GM10248 (cell line): ENCODE data around the gene CEP131.
A peak's percentile ranks its signal among the peaks of the same experiment; 100 is the strongest.

Experiments used
- CTCF ChIA-PET: fragments of 300-600 bp; sonication (Branson Sonifier 250); formaldehyde crosslinking; extraction: SDS; loops from one replicate; lab custom pipeline; 2021; ENCODE audit warnings: antibody characterized with exemption; lab: Yijun Ruan, JAX
- POLR2A ChIA-PET: fragments of 350-650 bp; sonication (Branson Sonifier 250); formaldehyde crosslinking; extraction: SDS; loops from one replicate; lab custom pipeline; 2020; ENCODE audit warnings: antibody characterized with exemption; lab: Yijun Ruan, JAX
- DNase-seq: peaks from one replicate; pipeline ENCODE4 v3.0.0; 2012; ENCODE audit errors: extremely low spot score
- TF ChIP-seq, protein P1 (sequence below): IDR thresholded peaks from 2 replicates; pipeline ENCODE4 v1.5.1; 2012; ENCODE audit warnings: mild to moderate bottlenecking, low read depth; ENCODE audit errors: extremely low read depth, missing control alignments, control extremely low read depth

CEP131 gene

DNA sequence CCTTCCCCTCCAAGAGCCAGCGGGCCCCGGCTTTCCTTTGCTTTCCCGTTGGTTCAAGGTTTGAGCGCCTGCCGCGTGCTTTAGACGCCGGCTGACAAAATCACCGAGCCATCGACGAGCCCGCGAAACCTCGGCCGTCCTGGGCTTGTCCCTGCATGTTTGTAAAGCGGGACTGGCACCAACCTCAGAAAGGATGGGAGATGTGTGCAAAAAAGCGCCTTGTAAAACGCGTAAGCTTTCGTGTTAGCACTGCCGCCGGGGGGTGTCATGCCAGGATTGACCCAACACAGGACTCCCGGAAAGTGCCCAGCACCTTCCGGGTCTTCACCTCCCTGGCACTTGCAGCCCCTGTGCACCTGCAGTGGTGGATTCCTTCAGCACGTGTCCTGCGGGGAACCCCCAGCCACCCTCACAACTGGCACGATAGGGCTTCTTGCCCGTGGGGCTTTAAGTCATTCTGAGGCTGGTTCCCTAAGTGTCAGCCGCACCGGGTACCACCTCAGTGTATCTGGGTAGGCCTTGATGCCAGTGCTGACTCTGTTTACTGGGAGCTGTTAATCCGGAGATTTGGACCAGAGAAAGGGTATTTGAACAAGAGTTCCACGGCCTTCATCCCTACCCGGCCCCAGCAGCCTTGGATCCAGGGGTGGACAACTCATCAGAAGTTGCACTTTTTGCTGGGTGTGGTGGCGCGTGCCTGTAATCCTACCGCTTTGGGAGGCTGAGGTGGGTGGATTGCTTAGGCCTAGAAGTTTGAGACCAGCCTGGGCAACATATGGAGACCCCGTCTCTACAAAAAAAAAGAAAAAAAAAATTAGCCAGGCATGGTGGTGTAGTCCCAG is 17.2 kb upstream of the CEP131 start:
- CTCF ChIA-PET, result interaction anchor here (0.7 to 5.0 kb wide), 9 partner anchors 10 to 245 kb away, joined by 3 to 39 read pairs (median 3); partner anchors contain the start of gene CEP131
- POLR2A ChIA-PET, result no interaction called here
- TF ChIP-seq, protein P1, sequence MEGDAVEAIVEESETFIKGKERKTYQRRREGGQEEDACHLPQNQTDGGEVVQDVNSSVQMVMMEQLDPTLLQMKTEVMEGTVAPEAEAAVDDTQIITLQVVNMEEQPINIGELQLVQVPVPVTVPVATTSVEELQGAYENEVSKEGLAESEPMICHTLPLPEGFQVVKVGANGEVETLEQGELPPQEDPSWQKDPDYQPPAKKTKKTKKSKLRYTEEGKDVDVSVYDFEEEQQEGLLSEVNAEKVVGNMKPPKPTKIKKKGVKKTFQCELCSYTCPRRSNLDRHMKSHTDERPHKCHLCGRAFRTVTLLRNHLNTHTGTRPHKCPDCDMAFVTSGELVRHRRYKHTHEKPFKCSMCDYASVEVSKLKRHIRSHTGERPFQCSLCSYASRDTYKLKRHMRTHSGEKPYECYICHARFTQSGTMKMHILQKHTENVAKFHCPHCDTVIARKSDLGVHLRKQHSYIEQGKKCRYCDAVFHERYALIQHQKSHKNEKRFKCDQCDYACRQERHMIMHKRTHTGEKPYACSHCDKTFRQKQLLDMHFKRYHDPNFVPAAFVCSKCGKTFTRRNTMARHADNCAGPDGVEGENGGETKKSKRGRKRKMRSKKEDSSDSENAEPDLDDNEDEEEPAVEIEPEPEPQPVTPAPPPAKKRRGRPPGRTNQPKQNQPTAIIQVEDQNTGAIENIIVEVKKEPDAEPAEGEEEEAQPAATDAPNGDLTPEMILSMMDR, result no peak
- peak; percentile 50 for DNase-seq

- ChIA-PET CTCF (interaction anchor here (0.6 to 5.0 kb wide), 11 partner anchors 9 to 246 kb away, joined by 3 to 39 read pairs (median 3); partner anchors contain the start of gene CEP131), POLR2A (interaction anchor here (0.6 to 1.4 kb wide), 2 partner anchors 16 to 1418 kb away, joined by 6 read pairs; partner anchors contain the start of gene CEP131)
- peak; percentile 100 for DNase-seq
- TF ChIP-seq, protein P1, result no peak
Measured at GRCh38 chr17:81238815-81239713, 16.3 kb upstream of the CEP131 start, which contains the start of the genes NDUFAF8 and TEPSIN. Gene NDUFAF8 (plus strand): TSS chr17:81239318. CDS start chr17:81239364, 46 bp downstream. Gene TEPSIN (minus strand): TSS chr17:81239055. CDS start chr17:81239033, 22 bp downstream.

DNA sequence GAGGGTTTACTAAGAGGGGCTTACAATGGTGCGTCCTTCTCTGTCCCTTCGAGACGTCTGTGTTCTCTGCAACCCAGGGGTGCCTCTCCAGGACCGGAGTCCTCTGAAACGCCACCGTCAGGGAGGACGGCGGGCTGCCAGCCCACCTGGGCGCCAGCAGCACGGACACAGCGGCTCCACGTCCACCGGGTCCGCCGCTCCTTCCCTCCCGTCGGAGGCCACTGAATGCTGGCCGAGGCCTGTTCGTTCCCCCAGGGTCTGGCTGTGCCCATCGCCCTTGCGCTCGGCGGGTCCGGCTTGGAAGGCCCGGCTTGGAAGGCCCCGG is 15.7 kb upstream of the CEP131 start:
- TF ChIP-seq, protein P1, result no peak
- no peak for DNase-seq
- ChIA-PET CTCF (interaction anchor here (0.6 to 5.0 kb wide), 9 partner anchors 9 to 246 kb away, joined by 3 to 39 read pairs (median 4); partner anchors contain the start of gene CEP131), POLR2A (interaction anchor here (0.6 to 1.4 kb wide), 2 partner anchors 16 to 1419 kb away, joined by 6 read pairs; partner anchors contain the start of gene CEP131)

DNA sequence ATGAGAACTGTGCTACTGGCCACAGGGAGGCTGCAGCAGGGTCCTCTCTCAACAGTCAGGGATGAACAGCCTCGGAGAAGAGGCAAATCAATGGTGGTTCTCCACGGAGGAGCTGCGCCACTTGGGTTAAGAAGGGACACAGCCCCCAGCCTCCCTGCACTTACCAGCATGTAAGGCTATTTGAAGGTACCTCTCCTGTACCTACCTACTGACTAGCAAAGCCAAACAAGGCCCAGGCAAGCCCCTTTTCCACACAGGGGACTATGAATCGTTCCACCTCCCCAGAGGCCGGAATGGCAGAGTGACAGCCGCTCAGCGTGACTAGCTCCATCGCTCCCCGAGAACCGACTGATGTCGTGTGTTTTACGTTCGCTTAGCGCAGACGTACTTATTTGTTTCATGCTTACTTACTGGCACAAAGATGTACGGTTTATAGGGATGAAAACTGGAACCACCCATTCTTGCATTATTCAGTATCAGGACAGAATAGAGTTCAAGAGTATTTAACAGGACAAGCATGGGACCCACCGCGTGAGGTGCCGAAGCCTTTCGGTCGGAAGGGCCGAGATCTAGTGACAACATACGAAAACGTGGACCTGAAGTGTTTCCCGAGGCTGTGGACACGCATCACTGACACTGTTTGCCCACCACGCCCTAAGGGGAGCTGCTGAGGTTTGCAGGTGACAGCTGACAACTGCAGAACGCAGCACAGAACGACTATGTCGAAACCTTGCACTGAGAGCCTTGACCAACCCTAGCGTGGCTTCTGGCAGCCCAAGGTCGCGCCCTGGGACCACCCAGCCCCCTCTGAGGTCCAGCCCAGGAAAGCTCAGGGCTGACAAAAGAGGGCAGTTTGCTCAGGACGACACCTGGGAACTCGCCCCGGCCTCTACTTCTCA is 15.1 kb upstream of the CEP131 start:
- no peak for DNase-seq
- TF ChIP-seq, protein P1, result no peak
- ChIA-PET POLR2A (interaction anchor here (1.4 kb wide), 1 partner anchor 15 kb away, joined by 6 read pairs; the partner anchor contains the start of gene CEP131), CTCF (interaction anchor here (1.0 to 2.1 kb wide), 4 partner anchors 8 to 16 kb away, joined by 3 to 11 read pairs (median 4); partner anchors contain the start of gene CEP131)

- ChIA-PET POLR2A (no interaction called here), CTCF (interaction anchor here (1.1 kb wide), 1 partner anchor 15 kb away, joined by 3 read pairs; no protein-coding TSS in a partner anchor)
- no peak for DNase-seq
- TF ChIP-seq, protein P1, result no peak
Measured at GRCh38 chr17:81236784-81237183, 14.0 kb upstream of the CEP131 start.
